Nephron progenitor cell (in vitro differentiated cells): Measurements from ENCODE around the gene BFAR.

Experiments used
- DNase-seq: peaks from one replicate; pipeline ENCODE4 v3.0.0; 2021
- H3K27ac Mint-ChIP-seq: 2 replicates; pipeline ENCODE4 v1.8.0; 2021; ENCODE audit warnings: mild to moderate bottlenecking, moderate library complexity, mixed read lengths
- H3K27me3 Mint-ChIP-seq: 2 replicates; pipeline ENCODE4 v1.8.0; 2021; ENCODE audit warnings: mild to moderate bottlenecking, low read depth, mixed read lengths; ENCODE audit not compliant: poor library complexity
- H3K36me3 Mint-ChIP-seq: 2 replicates; pipeline ENCODE4 v1.8.0; 2021; ENCODE audit warnings: low read depth, mixed read lengths
- H3K4me1 Mint-ChIP-seq: 2 replicates; pipeline ENCODE4 v1.8.0; 2021; ENCODE audit warnings: mixed read lengths
- H3K4me3 Mint-ChIP-seq: 2 replicates; pipeline ENCODE4 v1.8.0; 2021; ENCODE audit warnings: mild to moderate bottlenecking, moderate library complexity, mixed read lengths
- H3K9me3 Mint-ChIP-seq: 2 replicates; pipeline ENCODE4 v1.8.0; 2021; ENCODE audit warnings: mild to moderate bottlenecking, moderate library complexity, mixed read lengths
- TF ChIP-seq, protein P1 (sequence below): fragments of 200-600 bp; sonication (generic); IDR thresholded peaks from 2 replicates; pipeline ENCODE4 v1.5.0; 2021; ENCODE audit warnings: antibody characterized with exemption

BFAR gene, protein sequence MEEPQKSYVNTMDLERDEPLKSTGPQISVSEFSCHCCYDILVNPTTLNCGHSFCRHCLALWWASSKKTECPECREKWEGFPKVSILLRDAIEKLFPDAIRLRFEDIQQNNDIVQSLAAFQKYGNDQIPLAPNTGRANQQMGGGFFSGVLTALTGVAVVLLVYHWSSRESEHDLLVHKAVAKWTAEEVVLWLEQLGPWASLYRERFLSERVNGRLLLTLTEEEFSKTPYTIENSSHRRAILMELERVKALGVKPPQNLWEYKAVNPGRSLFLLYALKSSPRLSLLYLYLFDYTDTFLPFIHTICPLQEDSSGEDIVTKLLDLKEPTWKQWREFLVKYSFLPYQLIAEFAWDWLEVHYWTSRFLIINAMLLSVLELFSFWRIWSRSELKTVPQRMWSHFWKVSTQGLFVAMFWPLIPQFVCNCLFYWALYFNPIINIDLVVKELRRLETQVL

DNA sequence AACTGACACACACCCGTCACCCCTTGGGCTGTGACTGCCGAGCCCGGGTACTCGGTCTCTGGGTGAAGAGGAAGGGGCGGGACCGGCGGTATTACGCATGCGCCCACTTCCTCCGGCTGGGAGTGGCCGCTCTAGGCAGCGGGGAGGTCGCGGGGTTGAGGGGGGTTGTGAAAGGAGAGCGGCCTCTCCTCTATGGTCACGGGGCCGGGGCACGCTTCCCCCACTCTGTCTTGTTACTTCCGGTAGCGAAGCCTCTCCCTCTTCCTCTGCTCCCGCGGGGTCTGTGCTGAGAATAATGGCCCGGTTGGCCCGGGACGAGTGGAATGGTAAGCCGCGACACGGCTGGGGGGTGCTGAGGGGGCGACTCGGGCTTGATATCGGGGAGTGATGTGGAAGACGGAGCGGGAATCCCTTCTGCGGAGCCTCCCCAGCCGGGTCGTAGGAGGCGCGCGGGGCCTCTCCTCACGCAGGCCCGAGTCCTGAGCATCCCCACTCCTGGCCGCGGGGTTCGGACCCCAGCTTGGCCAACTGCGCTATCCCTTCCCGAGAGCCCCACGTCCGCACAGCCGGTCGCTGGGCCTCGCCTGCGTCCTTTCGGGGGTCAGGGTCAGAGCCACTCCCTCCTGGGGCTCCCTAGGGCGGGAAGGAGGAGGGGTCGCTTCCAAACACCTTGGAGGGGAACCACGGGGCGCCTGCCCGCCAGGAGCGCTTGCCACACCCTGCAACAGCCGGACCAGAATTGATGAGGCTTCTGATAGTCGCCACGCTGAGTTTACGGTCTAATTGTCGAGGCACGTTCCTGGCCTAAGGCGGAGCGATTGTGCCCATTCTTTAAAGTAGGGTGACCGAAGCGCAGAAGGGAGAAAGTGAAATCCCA, at the start of gene BFAR:
BFAR (plus strand) TSS at position 259 of the 877 bp plus-strand sequence. CDS start 11,396 bp downstream, outside the sequence.
- TF ChIP-seq, protein P1, sequence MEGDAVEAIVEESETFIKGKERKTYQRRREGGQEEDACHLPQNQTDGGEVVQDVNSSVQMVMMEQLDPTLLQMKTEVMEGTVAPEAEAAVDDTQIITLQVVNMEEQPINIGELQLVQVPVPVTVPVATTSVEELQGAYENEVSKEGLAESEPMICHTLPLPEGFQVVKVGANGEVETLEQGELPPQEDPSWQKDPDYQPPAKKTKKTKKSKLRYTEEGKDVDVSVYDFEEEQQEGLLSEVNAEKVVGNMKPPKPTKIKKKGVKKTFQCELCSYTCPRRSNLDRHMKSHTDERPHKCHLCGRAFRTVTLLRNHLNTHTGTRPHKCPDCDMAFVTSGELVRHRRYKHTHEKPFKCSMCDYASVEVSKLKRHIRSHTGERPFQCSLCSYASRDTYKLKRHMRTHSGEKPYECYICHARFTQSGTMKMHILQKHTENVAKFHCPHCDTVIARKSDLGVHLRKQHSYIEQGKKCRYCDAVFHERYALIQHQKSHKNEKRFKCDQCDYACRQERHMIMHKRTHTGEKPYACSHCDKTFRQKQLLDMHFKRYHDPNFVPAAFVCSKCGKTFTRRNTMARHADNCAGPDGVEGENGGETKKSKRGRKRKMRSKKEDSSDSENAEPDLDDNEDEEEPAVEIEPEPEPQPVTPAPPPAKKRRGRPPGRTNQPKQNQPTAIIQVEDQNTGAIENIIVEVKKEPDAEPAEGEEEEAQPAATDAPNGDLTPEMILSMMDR, result no peak
- Mint-ChIP-seq H3K27ac (peak within 1 kb of the TSS; percentile 98), H3K4me3 (peak within 1 kb of the TSS; percentile 99), H3K36me3 (peaks cover 9% of the 10 kb centered on the region), H3K9me3 (peaks cover 4% of the 10 kb centered on the region), H3K27me3 (no peaks in the 10 kb centered on the region), H3K4me1 (peaks cover 55% of the 10 kb centered on the region)
- peak; percentile 99 for DNase-seq

DNA sequence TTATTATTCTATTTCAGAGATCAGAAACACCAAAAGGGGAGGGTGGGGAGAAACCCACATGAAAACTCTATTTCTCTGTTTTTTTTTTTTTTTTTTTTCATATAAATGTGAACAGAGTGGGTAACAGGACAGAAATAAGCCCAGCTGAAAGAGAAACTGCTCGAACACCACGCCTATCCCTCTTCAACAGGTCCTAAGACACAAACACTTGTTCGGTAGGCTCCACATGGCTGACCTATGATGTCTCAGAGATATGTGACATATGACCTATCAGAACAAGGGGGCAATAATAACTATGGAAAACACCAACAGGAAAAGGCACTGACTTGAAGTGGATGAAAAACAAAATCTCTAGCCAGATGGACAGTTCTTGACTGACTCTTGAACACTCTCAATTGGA, 47.5 kb upstream of the BFAR start:
- Mint-ChIP-seq H3K4me3 (no peak overlapping the region), H3K27ac (no peak overlapping the region), H3K36me3 (peaks cover 47% of the 10 kb centered on the region), H3K4me1 (no peaks in the 10 kb centered on the region), H3K27me3 (no peaks in the 10 kb centered on the region), H3K9me3 (no peaks in the 10 kb centered on the region)
- no peak for DNase-seq
- TF ChIP-seq, protein P1, result no peak

DNA sequence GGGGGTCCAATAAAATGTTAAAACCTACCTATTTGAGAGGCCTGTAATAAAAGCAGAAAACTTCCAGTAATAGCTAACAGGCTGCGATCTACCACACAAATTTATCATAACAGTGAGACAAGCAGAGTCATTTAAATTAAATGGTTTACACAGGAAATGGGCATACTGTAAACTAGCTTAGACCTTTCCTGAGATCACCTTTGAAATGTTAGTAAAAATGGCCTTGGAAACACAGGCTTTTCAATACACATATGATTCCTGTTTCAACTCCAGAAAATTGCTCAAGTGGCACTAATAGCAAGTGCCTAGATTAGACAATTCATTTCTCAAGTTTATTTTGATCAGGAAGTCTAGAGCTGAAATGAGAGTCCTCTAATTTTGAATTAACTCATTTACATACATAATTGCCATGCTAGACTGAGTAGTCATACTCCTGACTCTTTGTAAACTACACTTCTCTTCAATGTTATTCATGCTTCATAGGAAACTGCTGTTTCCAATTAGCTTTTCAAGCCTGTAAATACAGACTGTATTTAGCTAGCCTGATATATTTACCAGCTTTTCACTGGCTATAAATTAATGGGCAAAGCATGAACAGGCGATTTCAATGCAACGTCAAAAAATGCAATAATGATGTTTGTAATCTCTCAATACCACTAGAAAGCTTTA, 46.0 kb upstream of the BFAR start:
- Mint-ChIP-seq H3K27me3 (no peaks in the 10 kb centered on the region), H3K9me3 (no peaks in the 10 kb centered on the region), H3K36me3 (peaks cover 49% of the 10 kb centered on the region), H3K4me1 (no peaks in the 10 kb centered on the region), H3K4me3 (no peak overlapping the region), H3K27ac (no peak overlapping the region)
- TF ChIP-seq, protein P1, result no peak
- no peak for DNase-seq

DNA sequence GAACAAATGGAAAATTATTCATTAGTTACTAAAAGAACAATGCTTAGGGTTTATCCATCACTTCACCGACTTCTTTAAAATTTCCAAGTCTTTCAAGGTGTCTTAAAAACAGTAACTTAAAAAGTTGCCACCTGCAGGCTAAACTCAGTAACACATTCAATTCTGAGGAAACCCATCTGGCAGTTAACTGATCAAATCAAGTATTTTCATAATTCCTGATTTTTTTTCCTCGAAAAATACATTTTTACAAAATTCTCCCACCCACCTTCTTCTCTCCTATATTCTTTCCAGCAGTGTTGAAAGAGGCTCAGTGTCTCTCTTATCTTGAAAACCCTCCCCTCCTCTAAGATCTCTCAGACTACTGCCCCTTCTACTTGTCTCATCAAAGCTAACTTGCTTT, 32.6 kb upstream of the BFAR start:
- no peak for DNase-seq
- no peaks in the 10 kb centered on the region for H3K9me3 Mint-ChIP-seq
- H3K36me3 Mint-ChIP-seq, result peaks cover 74% of the 10 kb centered on the region
- H3K4me1 Mint-ChIP-seq, result no peaks in the 10 kb centered on the region
- no peaks in the 10 kb centered on the region for H3K27me3 Mint-ChIP-seq
- TF ChIP-seq, protein P1, result peak; percentile 55
- no peak overlapping the region for H3K4me3 Mint-ChIP-seq
- H3K27ac Mint-ChIP-seq, result no peak overlapping the region

DNA sequence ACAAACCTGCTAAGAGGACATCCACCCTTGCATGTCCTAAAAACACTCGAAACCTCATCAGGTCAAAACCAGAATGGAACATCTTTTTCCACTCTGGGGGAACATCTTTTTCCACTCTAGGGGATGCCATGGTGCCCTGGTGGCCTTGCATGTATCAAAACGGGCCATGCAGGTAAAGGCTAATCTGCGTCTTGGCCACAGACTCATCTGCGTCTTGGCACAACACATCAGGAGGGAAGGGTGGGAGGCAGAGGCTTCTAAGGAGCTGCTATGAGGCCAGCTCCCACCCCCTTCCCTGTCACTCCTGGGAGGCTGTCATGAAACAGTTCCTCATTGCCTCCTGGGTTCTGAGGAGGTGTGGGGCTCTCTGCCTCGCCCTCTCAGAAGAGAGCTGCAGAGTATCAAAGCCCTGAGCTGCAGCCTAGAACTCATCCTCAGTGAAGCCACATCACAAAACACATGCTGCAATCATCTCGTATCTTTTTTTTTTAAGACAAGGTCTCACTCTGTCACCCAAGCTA, 30.2 kb upstream of the BFAR start:
- H3K4me1 Mint-ChIP-seq, result peaks cover 5% of the 10 kb centered on the region

More for the DNA sequence above, 30.2 kb upstream of the BFAR start:
- Mint-ChIP-seq H3K9me3 (no peaks in the 10 kb centered on the region), H3K27ac (peak overlapping the region; percentile 17), H3K36me3 (peaks cover 61% of the 10 kb centered on the region), H3K27me3 (no peaks in the 10 kb centered on the region), H3K4me3 (no peak overlapping the region)
- TF ChIP-seq, protein P1, result no peak
- DNase-seq, result no peak
